Naive thymus-derived CD4-positive, alpha-beta T cell (primary cell): Measurements from ENCODE around the gene TFDP1. TPM values are rescaled to one million over a fixed set of nuclear protein-coding genes. Genes with fewer than 3 reads are reported as not detected.

Experiments used
- ATAC-seq: fragments of 150-1000 bp; cut with Tn5 transposase; 2 replicates; pipeline ENCODE4 v1.10.0; 2021; ENCODE audit warnings: mild to moderate bottlenecking, moderate library complexity
- CTCF ChIA-PET: fragments of 350-600 bp; sonication (Branson Sonifier 250); formaldehyde crosslinking; loops from one replicate; lab custom pipeline; 2021; ENCODE audit warnings: antibody characterized with exemption; lab: Charles Lee
- POLR2A ChIA-PET: fragments of 350-600 bp; sonication (Branson Sonifier 250); formaldehyde crosslinking; loops from one replicate; lab custom pipeline; 2021; ENCODE audit warnings: antibody characterized with exemption, inconsistent platforms; lab: Charles Lee
- DNase-seq, 9 donors: peaks; one replicate each; pipeline versions ENCODE4 v3.0.0 to v3.0.0-alpha.2; 2020 to 2022; ENCODE audit warnings: mixed read lengths in 1 of 9
- H3K27ac ChIP-seq: one replicate; pipeline ENCODE4 v1.7.0; 2013; ENCODE audit warnings: mild to moderate bottlenecking, low read depth, low read length, moderate library complexity
- H3K27me3 ChIP-seq, 2 donors: one replicate each; pipeline ENCODE4 v1.7.0; 2013; ENCODE audit warnings: low read length in 2 of 2, mild to moderate bottlenecking in 2 of 2, moderate library complexity in 2 of 2; ENCODE audit not compliant: control insufficient read depth in 2 of 2, insufficient read depth in 2 of 2
- H3K36me3 ChIP-seq, 3 experiments: 1 replicate in 2 of 3; 2 replicates in 1 of 3; pipeline ENCODE4 v1.7.0; 2013; ENCODE audit warnings: low read length in 3 of 3, mild to moderate bottlenecking in 3 of 3, moderate library complexity in 1 of 3; ENCODE audit not compliant: insufficient read depth in 3 of 3, control insufficient read depth in 2 of 3
- H3K4me1 ChIP-seq, 2 donors: one replicate each; pipeline ENCODE4 v1.7.0; 2013; ENCODE audit warnings: low read length in 2 of 2, mild to moderate bottlenecking in 2 of 2, moderate library complexity in 1 of 2; ENCODE audit not compliant: control insufficient read depth in 2 of 2, insufficient read depth in 2 of 2
- H3K4me3 ChIP-seq: 2 replicates; pipeline ENCODE4 v1.7.0; 2013; ENCODE audit warnings: mild to moderate bottlenecking, low read length
- H3K9me3 ChIP-seq, 3 experiments: 1 replicate in 2 of 3; 2 replicates in 1 of 3; pipeline ENCODE4 v1.7.0; 2013; ENCODE audit warnings: low read length in 3 of 3; ENCODE audit not compliant: control insufficient read depth in 2 of 3
- H3K27ac Mint-ChIP-seq, 9 donors: one replicate each; pipeline ENCODE4 v1.8.0; 2020 to 2022; ENCODE audit warnings: mixed read lengths in 9 of 9, mild to moderate bottlenecking in 8 of 9, moderate library complexity in 5 of 9, inconsistent platforms in 2 of 9
- H3K27me3 Mint-ChIP-seq, 5 donors: one replicate each; pipeline ENCODE4 v1.8.0; 2021 to 2022; ENCODE audit warnings: mixed read lengths in 5 of 5, mild to moderate bottlenecking in 1 of 5
- H3K36me3 Mint-ChIP-seq, 5 donors: one replicate each; pipeline ENCODE4 v1.8.0; 2020 to 2022; ENCODE audit warnings: mixed read lengths in 5 of 5, mild to moderate bottlenecking in 3 of 5, inconsistent platforms in 1 of 5
- H3K4me1 Mint-ChIP-seq, 7 donors: one replicate each; pipeline ENCODE4 v1.8.0; 2020 to 2022; ENCODE audit warnings: mixed read lengths in 7 of 7, mild to moderate bottlenecking in 3 of 7, inconsistent platforms in 1 of 7
- H3K4me3 Mint-ChIP-seq, 10 donors: one replicate each; pipeline ENCODE4 v1.8.0; 2020 to 2022; ENCODE audit warnings: mild to moderate bottlenecking in 10 of 10, mixed read lengths in 10 of 10, moderate library complexity in 6 of 10, inconsistent platforms in 2 of 10
- H3K9me3 Mint-ChIP-seq, 11 donors: one replicate each; pipeline ENCODE4 v1.8.0; 2020 to 2022; ENCODE audit warnings: mixed read lengths in 11 of 11, mild to moderate bottlenecking in 4 of 11, inconsistent platforms in 1 of 11, moderate library complexity in 1 of 11
- intact Hi-C, 2 donors: fragments of 100-400 bp; cut with micrococcal nuclease; formaldehyde crosslinking; loops; one replicate each; pipeline ENCODE4 v1.15.1; 2023
- polyA plus RNA-seq, 2 donors: library from polyadenylated mRNA; unstranded; fragments of 300-500 nt; fragmentation: Illumina TruSeq; gene quantifications; one replicate each; pipeline ENCODE4 v1.2.3, GENCODE V29; 2021
- total RNA-seq, 6 experiments: library from RNA in 5 of 6; stranded (reverse) in 5 of 6; gene quantifications; 1 replicate in 5 of 6; 2 replicates in 1 of 6; pipeline ENCODE4 v1.2.3 and lab custom pipeline; 2021 to 2026

The TFDP1 gene
- total and polyA plus RNA-seq, 7 experiments from 2014 or later = 21.4 to 127 (median 43.1) TPM

GRCh38 chr13:113630296-113630695 lies 45.7 kb downstream of the TFDP1 start:
- no peak for DNase-seq
- Histone ChIP-seq H3K27ac (no peak overlapping the region), H3K4me1 (peaks cover 0 to 17% of the 10 kb centered on the region in 2 donors), H3K36me3 (peaks cover 0 to 9% (median 0%) of the 10 kb centered on the region in 3 experiments), H3K9me3 (no peaks in the 10 kb centered on the region), H3K4me3 (no peak overlapping the region), H3K27me3 (no peaks in the 10 kb centered on the region)
- peaks cover 3 to 51% (median 16%) of the 10 kb centered on the region in 5 donors for H3K36me3 Mint-ChIP-seq
- peak overlapping the region in 4 of 9 donors; percentile 44 to 60 (median 50) for H3K27ac Mint-ChIP-seq
- H3K4me3 Mint-ChIP-seq = no peak overlapping the region
- ATAC-seq = no peak
- CTCF ChIA-PET = interaction anchor here (1.4 kb wide), 1 partner anchor 9 kb away, joined by 4 read pairs; no protein-coding TSS in a partner anchor
- peaks cover 0 to 3% (median 0%) of the 10 kb centered on the region in 11 donors for H3K9me3 Mint-ChIP-seq
- intact Hi-C loops = no loop called here
- H3K27me3 Mint-ChIP-seq = no peaks in the 10 kb centered on the region
- H3K4me1 Mint-ChIP-seq = peaks cover 8 to 50% (median 37%) of the 10 kb centered on the region in 7 donors
- POLR2A ChIA-PET = no interaction called here

- peaks cover 0 to 22% of the 10 kb centered on the region in 2 donors for H3K4me1 ChIP-seq
- no peak for DNase-seq
- peaks cover 3 to 51% (median 16%) of the 10 kb centered on the region in 5 donors for H3K36me3 Mint-ChIP-seq
- peaks cover 0 to 3% (median 0%) of the 10 kb centered on the region in 11 donors for H3K9me3 Mint-ChIP-seq
- peaks cover 8 to 50% (median 40%) of the 10 kb centered on the region in 7 donors for H3K4me1 Mint-ChIP-seq
- POLR2A ChIA-PET = no interaction called here
- no peaks in the 10 kb centered on the region for H3K9me3 ChIP-seq
- H3K27ac ChIP-seq = no peak overlapping the region
- intact Hi-C loops = no loop called here
- ATAC-seq = no peak
- CTCF ChIA-PET = no interaction called here
- H3K27me3 ChIP-seq = no peaks in the 10 kb centered on the region
- H3K27ac Mint-ChIP-seq = peak overlapping the region in 4 of 9 donors; percentile 44 to 95 (median 76)
- no peak overlapping the region for H3K4me3 ChIP-seq
- no peaks in the 10 kb centered on the region for H3K27me3 Mint-ChIP-seq
- peaks cover 0 to 9% (median 0%) of the 10 kb centered on the region in 3 experiments for H3K36me3 ChIP-seq
- no peak overlapping the region for H3K4me3 Mint-ChIP-seq
These were observed 46.3 kb downstream of the TFDP1 start for GRCh38 chr13:113630804-113631203.

GRCh38 chr13:113631341-113632095 lies 47.0 kb downstream of the TFDP1 start:
- peak overlapping the region in 7 of 9 donors; percentile 48 to 95 (median 81) for H3K27ac Mint-ChIP-seq

GRCh38 chr13:113632706-113633484 lies 48.3 kb downstream of the TFDP1 start:
- Mint-ChIP-seq H3K9me3 (peaks cover 0 to 3% (median 0%) of the 10 kb centered on the region in 11 donors), H3K36me3 (peaks cover 3 to 62% (median 22%) of the 10 kb centered on the region in 5 donors), H3K27ac (peak overlapping the region in 8 of 9 donors; percentile 79 to 95 (median 89)), H3K27me3 (no peaks in the 10 kb centered on the region), H3K4me1 (peaks cover 8 to 61% (median 43%) of the 10 kb centered on the region in 7 donors), H3K4me3 (peak overlapping the region in 9 of 10 donors; percentile 9 to 81 (median 60))
- H3K4me1 ChIP-seq = peaks cover 0 to 27% of the 10 kb centered on the region in 2 donors
- no peaks in the 10 kb centered on the region for H3K27me3 ChIP-seq
- peaks cover 0 to 19% (median 0%) of the 10 kb centered on the region in 3 experiments for H3K36me3 ChIP-seq
- H3K9me3 ChIP-seq = no peaks in the 10 kb centered on the region
- intact Hi-C loops = no loop called here
- ChIA-PET POLR2A (interaction anchor here (0.7 kb wide), 1 partner anchor 94 kb away, joined by 3 read pairs; no protein-coding TSS in a partner anchor), CTCF (interaction anchor here (1.4 kb wide), 1 partner anchor 9 kb away, joined by 4 read pairs; no protein-coding TSS in a partner anchor)
- DNase-seq (no peak), ATAC-seq (no peak)
- H3K27ac ChIP-seq = no peak overlapping the region
- no peak overlapping the region for H3K4me3 ChIP-seq

More at GRCh38 chr13:113631341-113632095, 47.0 kb downstream of the TFDP1 start:
- peaks cover 0 to 3% (median 0%) of the 10 kb centered on the region in 11 donors for H3K9me3 Mint-ChIP-seq
- peaks cover 3 to 57% (median 17%) of the 10 kb centered on the region in 5 donors for H3K36me3 Mint-ChIP-seq
- H3K27me3 Mint-ChIP-seq = no peaks in the 10 kb centered on the region
- H3K36me3 ChIP-seq = peaks cover 0 to 11% (median 0%) of the 10 kb centered on the region in 3 experiments
- H3K4me1 Mint-ChIP-seq = peaks cover 8 to 56% (median 43%) of the 10 kb centered on the region in 7 donors
- ChIA-PET CTCF (no interaction called here), POLR2A (no interaction called here)
- intact Hi-C loops = no loop called here
- H3K4me1 ChIP-seq = peaks cover 0 to 27% of the 10 kb centered on the region in 2 donors
- ATAC-seq (no peak), DNase-seq (no peak)
- H3K27ac ChIP-seq = no peak overlapping the region
- H3K9me3 ChIP-seq = no peaks in the 10 kb centered on the region
- no peaks in the 10 kb centered on the region for H3K27me3 ChIP-seq
- no peak overlapping the region for H3K4me3 ChIP-seq
- peak overlapping the region in 1 of 10 donors; percentile 20 for H3K4me3 Mint-ChIP-seq

- Histone ChIP-seq H3K36me3 (peaks cover 0 to 24% (median 0%) of the 10 kb centered on the region in 3 experiments), H3K9me3 (no peaks in the 10 kb centered on the region), H3K4me1 (peaks cover 0 to 27% of the 10 kb centered on the region in 2 donors), H3K27me3 (no peaks in the 10 kb centered on the region), H3K4me3 (no peak overlapping the region), H3K27ac (peak overlapping the region; percentile 61)
- Mint-ChIP-seq H3K4me1 (peaks cover 8 to 58% (median 43%) of the 10 kb centered on the region in 7 donors), H3K4me3 (peak overlapping the region in 7 of 10 donors; percentile 60 to 86 (median 81)), H3K27ac (peak overlapping the region in 8 of 9 donors; percentile 79 to 98 (median 92)), H3K36me3 (peaks cover 3 to 62% (median 22%) of the 10 kb centered on the region in 5 donors), H3K27me3 (no peaks in the 10 kb centered on the region), H3K9me3 (peaks cover 0 to 3% (median 0%) of the 10 kb centered on the region in 11 donors)
- DNase-seq (no peak), ATAC-seq (no peak)
- ChIA-PET POLR2A (no interaction called here), CTCF (interaction anchor here (1.4 kb wide), 1 partner anchor 9 kb away, joined by 4 read pairs; no protein-coding TSS in a partner anchor)
- intact Hi-C loops = no loop called here
These were observed 48.9 kb downstream of the TFDP1 start for GRCh38 chr13:113633485-113633873.
